Right renal pelvis (tissue), 4 donors: Measurements from ENCODE around the gene RASSF5. TPM values are rescaled to one million over a fixed set of nuclear protein-coding genes. Genes with fewer than 3 reads are reported as not detected.

Experiments used
- DNase-seq, 4 donors: peaks; one replicate each; pipeline ENCODE4 v3.0.0-alpha.2; 2013; ENCODE audit warnings: low read depth in 4 of 4, low spot score in 3 of 4, missing footprints in 1 of 4
- polyA plus RNA-seq, 4 donors: library from polyadenylated mRNA; unstranded; fragments of 120-200 nt; gene quantifications; one replicate each; pipeline ENCODE4 v1.2.1, GENCODE V29; 2013; ENCODE audit not compliant: insufficient read length in 4 of 4

The RASSF5 gene
- polyA plus RNA-seq, 4 donors: 5.0 to 7.0 (median 5.3) TPM

DNA sequence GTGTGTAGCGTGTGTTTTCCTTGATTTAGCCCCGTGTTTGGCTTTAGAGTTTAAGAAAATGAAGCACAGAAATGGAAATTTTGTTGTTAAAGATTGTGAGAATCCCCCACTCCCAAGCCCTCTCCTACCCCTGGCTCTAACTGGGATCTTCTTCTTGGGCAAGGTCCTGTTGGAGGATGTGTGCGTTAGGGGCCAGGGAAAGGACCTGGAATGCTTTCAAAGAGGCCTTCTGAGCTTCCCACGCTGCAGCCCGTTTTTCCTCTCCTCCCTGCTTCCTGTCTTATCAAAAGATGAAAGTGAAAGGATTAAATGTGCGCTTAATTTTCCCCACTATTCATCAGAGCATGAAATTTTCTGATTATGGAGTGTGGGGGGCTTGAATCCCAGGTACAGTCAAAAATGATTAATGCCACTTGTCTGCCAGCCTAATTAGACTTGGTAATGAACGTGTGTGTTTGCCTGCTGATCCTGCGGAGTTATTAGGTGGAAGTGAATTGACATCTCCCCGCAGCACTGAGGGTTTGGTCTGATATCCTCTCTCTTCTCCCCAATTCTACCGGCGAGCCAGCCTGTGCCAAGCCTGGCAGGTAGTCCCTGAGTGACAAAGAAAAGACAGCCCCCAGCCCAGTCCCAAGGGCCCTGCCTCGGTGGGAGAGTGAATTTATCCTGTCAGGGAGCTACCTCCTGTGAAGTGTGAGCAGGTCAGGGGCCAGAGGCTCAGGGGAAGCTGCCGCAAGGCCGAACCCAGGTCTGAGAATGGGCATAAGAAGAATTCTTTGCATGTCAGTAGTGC, 4.9 kb downstream of the RASSF5 start:
- no peak for DNase-seq

DNA sequence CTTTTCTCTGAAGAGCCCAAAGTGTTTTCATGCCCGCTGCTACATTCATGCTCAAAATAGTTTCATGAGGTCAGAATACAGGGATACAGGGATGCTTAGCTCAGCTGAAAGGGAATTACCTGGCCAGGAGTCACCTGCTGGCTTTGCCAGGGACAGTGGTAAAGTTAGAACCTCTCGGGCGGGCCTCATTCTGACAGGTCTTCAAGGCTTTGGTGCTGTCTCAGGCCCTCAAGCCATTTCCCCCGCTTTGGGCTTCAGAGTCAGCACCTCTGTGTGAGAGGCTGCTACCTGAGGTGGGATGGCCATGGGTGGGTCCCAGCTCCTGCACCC, 5.5 kb downstream of the RASSF5 start:
- no peak for DNase-seq

DNA sequence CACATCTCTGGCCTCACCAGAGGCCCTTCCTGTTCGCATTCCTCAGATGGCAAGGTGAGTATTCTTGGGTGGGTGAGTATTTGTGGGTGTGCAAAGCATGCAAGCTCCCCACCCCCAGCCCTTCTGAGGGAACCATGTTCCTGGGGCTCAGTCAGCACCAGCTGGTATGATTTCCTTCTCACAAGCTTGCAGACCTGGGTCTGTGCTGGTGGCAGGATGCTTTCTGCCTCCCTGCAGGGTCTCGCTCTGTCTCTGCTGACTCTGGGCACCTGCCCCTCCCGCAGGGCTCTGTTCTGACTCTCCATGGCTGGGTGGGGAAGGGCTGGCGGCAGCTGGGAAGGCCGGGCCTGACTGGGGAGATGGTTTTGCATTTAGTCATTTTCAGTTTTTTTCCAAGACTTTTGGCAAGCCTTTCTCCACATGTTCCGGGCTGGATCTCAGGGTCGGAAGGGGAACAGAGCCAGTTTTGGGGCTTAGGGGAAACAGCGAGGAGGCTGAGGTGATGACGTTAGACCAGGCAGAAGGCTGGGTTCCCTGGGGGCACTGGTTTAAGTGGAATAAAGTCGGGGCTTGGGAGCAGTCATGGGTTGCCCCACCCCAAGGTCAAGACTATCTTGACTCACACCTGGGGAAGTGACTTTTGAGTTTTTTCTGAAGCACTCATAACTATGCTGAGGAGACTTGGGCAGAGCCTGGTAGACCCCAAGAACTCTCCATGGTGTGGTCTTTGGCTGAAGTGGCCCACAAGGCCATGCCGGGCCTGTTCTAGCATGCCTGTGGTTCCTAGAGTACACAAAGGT, 6.2 kb downstream of the RASSF5 start:
- no peak for DNase-seq

DNA sequence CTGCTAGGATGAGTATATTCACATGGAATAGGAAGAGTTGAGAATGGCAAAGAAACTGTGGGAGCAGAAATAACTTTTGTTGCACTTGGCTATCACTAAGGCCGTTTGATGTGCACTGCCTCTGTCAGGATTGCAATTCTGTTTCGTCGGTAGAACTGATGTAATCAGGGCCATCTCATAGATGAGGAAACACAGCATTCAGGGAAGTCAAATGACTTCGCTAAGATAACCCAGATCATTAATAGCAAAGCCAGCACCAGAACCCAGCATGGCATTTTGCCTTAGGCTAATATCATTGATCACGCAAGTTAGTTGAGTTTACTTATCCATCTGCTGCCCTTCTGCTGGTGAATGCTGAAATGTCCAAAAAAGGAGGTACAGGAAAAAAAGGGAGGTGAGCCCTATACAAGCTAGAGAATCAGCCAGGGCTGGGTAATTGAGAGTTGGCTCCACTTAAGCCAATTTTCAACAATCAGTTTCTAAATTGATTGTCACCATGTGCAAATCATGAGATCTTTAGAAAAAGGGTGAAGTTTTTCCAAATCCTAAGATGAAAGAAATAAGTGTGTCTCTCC, 7.6 kb downstream of the RASSF5 start:
- no peak for DNase-seq

DNA sequence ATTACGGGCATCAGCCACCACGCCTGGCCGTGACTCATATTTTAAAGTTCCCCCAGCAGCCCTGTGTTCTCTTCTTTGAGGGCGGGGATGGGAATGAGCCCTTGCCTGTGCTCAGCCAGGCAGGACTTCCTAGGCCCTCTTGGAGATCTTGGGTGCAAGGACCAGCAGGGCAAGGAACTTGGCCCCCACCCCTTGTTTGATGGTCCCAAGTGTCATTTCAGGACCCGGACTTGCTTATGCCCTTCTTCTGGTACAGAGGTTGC, 9.3 kb downstream of the RASSF5 start:
- no peak for DNase-seq

DNA sequence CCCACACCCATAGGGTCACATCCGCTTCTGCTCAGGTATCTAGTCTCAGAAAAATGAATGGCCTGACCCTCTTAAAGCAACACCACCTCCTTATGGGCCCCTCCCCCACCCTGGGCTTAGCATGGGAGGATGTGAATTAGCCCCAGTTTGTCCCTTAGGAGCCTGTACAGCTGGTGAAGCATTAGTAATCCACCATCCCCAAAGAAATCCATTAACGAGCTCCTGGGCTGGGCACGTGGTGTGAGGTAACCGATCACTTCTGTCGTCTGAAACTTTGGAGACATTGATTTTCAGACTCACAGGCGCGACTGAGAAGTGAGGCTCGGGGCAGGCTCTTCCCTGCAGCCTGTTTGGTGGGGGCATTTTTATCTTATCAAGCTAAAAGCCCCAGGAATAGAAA, 10.5 kb downstream of the RASSF5 start:
- no peak for DNase-seq

DNA sequence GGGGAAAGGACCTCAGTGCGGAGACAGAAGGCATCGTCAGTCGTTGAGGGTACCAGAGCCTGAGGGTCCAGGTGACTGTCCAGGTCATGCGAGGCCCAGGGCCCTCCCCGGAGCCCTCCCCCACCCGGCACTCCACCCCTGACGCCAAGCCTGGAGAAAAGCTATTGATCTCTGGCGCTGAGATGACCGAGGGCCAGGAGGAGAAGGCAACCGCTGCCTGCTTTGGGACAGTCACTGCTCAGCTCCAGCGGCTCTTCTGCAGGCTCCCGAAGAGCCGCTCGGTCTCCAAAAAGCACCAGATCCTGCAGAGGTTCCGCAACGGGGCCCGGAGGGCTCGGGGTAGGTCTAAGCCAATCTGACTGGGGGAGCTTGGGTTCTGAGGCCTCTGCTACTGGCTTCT, 10.9 kb downstream of the RASSF5 start:
- no peak for DNase-seq

DNA sequence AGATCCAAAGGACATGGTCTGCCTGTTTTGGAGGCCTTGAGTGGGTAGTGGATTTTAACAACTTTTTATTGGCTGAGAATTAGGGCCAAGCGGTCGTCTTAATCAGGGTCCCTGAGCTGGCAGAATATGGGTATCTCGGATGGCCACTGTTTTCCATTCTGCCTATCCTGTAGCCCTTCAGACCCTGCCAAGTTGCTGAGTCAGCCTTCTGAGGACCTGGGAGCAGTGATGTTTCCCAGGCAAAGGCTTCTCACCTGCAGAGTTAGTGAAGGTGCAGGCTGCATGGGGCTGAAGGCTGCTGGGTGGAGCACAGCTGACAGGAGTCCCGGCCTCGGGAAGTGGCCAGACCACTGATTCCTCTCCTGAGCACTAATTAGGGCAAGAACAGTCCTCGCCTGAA, 11.4 kb downstream of the RASSF5 start:
- DNase-seq: no peak

DNA sequence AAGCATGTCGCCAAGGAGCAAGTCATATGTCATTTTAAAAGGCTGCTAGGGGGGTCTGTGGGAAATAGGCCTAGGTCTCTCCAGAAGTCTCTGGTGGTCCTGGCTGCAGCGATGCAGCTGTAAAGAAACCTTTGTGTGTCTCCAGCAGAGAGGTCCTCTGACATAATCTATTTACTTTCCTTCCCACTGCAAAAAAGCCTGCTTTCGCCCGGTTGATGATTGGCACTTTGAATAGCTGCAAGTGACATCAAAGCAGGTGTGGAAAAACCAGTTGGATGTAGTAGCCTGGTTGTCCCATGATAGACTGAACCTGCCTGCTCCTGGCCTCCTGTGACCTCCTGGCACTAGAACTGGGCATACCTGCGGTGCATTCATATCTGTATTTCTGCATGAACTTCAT, 13.8 kb downstream of the RASSF5 start:
- no peak for DNase-seq

DNA sequence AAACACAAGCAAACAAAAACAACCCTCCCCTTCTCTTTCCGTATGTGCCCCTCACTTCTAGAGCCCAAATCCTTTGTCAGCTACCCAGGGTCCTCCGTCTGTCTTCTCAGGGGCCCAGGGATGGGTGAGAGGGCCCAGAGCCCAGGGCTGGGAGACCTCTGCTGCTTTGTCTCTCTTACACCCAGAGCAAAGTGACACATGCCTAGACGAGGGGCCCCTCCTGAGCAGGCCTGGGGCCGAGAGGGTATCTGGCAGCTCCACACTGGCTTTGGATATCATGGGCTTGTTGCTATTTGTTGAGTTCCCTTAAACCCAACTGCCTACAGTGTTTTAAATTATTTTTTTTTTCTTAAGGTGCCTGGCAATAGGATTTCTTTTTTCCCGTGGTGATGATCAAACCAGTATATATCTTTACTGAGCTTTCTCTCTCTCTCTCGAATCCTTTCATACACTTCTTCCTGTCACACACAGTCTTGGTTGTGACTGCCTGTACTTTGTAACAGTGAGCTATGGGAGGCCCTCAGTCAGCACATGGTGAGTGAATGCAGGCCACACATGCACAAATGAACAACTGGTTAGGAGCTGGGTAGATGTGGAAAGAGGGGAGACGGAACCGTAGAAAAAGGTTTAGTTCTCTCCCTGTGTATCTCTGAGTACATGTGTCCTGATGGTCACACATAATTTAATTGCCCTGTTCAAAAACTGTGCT, 14.5 kb downstream of the RASSF5 start:
- DNase-seq: no peak

DNA sequence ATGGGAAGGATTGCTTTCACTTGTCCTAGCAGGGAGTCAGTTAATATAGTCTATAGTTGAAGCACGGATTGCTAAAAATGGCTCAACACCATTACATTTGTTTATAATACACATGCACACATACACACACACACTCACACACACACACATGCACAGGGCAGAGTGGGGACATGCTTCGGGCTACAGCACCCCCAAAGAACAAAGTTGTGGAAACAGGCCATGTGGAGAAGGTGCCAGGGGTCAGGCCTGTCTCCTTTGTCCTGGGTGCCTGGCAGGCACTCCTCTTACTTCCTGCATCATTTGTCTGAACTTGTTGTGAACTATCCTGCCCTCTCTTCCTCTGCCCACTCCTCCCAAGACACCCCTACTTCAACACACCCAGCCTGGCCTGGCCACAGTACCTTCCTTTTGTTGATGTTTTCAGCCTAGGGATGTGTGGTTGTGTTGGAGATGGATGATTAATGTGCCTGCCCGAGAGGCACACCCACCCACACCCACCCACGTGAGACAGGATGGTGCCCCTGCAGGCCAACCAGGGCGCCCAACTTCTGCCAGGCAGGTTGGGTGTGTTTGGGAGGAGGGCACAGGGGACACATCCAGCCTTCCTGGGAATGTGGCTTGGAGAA, 17.5 kb downstream of the RASSF5 start:
- DNase-seq: no peak

DNA sequence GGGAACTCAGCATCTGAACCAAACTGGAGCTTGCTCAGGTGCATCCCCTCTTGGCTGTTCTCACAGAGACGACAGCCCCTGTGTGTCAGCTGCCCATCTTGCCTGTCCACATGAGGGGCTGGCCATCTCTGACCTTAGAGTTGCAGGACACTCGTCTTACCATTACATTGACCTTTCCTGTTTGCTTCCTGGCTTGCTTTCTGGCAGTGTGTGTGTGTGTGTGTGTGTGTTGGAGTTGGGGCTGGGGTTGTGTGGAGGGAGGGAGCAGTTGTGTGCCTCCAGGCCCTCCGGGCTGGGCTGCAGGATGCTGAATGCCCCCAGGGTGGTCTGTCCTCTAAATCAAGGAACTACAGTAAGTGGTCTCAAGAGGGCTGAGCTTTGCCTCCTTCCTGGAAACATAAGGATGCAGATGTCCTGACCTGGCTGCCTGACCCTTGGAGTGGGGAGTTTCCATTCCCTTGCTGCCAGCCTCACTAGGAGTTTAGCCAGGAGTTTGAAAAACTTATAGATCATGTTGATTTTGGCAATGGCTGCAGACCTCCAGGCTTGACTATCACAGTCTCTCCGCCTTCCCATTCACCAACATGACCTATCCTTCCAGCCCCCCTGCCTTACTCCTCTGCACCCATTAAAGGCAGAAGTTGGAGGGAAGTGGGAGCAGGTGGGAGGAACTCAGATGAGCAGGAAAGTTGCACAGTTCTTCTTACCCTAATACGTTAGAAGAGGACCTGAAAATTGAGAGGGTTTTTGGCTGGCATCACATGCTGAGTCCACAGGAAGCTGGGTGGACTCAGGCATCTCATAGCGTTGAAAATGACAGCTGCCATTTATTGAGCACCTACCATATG, 19.0 kb downstream of the RASSF5 start:
- DNase-seq: no peak

DNA sequence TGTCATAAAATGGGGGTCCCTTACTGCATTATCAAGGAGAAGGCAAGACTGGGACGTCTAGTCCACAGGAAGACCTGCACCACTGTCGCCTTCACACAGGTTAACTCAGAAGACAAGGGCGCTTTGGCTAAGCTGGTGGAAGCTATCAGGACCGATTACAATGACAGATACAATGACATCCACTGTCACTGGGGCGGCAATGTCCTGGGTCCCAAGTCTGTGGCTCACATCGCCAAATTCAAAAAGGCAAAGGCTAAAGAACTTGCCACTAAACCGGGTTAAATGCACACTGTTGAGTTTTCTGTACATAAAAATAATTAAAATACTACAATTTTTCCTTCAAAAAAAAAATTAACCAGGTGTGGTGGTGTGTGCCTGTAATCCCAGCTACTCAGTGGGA, 22.1 kb downstream of the RASSF5 start:
- DNase-seq: no peak

DNA sequence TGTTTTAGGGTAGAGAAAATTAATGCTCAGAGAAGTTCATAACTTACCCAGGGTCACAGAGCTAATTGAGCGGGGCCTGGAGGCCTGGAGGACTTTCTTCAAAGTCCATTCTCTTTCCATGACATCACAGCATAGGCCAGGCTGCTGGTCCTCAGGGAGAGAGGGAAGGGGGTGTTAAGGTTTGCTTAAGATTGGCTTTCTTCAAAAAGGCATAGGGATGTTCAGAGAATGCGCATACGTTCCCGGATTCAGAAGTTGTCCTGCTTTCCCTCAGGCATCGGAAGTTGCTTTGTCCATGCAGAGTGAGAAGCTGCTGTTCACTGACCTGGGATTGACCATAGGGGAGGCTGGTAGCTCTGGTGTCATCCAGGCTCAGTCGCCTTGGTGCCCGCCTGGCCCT, 25.0 kb downstream of the RASSF5 start:
- no peak for DNase-seq

DNA sequence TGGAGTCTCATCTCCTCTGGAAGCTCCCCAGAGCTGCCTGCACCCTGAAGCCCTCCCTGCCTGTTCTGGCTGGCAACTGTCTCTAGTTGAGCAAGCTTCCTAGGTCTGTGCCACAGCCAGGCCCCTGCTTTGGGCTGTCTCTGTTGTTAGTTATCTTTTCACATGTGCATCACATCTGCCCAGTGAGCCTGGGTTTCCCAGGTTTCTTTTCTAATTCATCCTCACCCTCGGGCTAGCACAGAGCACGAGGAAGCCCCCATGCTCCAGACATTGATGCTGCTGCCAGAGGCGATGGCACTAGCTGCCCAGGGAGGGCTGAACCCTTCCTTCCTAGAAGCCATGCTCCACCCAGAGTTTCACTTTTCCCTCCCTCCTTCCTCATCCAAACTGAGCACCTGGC, 27.2 kb downstream of the RASSF5 start:
- DNase-seq: no peak

DNA sequence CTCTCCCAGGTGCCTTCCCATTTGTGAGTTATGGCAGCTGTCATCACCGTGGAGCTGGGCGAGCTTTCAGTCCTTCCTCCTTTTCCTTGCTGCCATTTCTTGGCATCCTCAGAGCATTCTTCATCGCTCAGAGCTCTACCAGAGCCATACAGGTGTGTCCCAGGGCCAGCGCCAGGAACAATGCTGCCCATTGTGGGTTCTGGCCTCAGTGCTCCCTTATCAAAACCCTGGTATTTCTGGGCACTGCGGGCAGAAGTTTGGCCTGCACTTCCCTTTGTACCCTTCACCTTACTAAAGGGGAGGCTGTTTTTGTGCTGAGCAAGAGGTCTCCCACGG, 28.5 kb downstream of the RASSF5 start:
- no peak for DNase-seq

DNA sequence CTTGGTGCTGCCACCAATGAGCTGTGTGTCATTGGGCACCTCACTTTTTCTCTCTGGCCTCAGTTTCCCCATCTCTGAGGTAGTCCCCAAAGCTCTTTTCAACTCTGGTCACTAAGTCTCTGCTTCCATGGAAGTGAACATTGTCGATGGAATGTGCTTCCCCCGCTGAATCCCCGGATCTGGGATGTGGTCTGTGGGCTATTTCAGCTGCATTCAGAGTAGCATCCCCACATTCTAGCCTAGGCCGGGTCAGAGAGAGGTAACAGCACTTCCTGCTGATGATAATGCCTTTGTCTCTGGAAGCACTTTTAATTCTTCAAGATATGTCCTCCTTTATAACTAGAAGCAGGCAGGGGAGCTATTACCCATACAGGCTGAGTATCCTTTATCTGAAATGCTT, 29.8 kb downstream of the RASSF5 start:
- no peak for DNase-seq

DNA sequence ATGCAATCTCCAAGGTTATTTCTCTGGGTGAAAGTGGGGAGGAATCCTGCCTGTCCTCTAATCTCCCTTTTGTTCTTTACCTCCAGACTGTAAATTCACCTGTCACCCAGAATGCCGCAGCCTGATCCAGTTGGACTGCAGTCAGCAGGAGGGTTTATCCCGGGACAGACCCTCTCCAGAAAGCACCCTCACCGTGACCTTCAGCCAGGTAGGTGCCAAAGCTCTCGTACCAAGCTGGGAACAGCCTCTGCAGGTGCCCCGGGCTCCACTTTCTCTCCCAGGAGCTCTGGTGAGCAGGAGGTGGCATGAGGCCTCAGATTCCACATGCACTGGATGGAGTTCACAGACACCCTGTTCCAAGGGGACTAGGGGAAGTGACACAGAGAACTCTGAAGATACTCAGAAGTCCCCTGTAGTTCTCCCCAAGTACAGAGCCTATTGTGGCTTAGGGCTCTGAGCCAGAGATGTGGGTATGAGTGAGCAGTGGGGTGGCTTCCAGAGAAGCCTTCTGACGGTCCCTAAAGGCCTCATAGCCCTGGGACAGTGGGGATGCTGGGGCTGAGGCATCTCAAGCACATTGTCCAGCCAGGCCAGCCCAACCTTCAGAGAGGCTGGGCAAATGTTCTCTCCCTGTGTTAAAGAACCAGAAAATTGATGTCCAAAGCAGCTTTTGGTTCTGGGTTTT, 30.9 kb downstream of the RASSF5 start:
- no peak for DNase-seq

DNA sequence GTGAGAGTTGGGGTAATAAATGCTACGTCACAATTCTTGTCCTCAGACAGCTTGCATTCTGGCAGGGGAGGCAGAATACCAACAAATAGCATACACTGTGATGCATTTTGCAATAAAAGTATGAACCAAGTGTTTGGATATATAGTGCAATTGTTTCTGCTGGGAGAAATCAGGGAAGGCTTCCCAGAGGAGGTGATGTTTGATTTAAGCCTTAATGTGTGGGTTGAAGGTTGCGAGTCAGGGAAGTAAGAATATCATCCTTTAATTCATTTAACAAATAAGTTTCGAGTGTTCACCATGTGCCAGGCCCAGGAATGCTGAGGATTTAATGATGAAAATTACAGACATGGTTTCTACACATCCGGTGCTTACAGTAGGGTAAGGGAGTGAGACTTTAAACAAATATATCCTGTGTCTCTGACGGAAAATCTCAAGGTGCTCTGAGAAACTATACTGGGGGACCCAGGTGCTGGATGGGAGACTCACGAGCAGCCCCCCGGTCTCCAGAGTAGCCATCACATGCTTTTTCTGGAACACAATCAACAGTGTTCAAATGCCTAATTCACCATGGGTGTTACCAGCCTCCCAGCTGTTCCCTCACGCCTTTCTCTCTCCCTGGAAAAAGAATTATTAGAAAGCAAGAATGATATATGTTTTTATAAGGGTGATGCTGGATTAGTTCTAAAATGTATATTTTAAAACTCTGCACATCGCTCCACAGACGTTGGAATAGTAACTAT, 31.7 kb downstream of the RASSF5 start:
- DNase-seq: no peak
